GM18511 (cell line): ENCODE data around the gene MTNR1A.

Source experiments
- ATAC-seq: cut with Tn5 transposase; IDR thresholded peaks from one replicate; pipeline ENCODE4 v1.9.1; 2021; ENCODE audit warnings: mild to moderate bottlenecking, moderate library complexity; ENCODE audit not compliant: unreplicated experiment

MTNR1A gene

DNA sequence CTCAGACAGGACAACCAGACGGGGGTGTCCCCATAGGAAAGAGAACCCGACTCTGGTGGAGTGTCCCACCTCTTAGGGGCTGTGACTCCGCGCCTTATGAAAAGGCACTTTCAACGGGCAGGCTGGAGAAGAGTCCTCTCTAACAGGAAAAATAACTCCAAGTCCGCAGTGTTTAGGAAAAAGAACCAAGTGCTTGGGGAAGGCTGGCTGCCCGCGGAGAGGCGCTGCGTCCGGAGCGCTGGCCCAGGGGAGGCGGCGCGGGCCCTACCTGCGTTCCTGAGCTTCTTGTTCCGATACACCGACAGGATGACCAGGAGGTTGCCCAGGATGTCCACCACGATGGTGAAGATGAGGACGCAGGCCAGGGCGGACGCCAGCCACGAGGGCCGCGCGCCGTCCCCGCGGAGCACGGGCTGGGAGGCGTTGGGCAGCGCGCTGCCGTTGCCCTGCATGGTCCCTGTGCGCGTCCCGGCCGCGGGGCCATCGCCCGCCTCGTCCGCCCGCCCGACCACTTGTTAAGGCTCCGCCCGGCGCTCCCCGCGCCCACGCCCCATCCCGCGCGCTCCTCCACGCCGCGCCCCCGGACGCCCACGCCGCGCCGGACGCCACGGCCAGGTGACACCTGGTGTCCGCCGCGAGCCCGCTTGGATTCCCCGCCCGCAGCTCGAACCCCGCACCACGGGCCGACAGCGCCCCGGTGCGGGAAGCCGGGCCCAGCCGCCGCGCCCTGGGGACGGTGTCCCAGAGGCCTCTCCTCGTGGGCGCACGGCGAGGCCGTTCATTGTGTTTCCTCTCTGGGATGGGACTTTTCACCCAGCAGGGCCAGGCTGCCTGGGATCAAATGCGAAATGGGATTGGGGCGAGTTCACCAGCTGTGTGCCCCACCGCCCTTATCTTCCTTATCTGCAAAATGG, at the start of gene MTNR1A:
Gene MTNR1A (minus strand): TSS at position 654 of the 914 bp plus-strand sequence. CDS start 202 bp downstream, at position 452.
- no peak for ATAC-seq

- no peak for ATAC-seq
Measured at GRCh38 chr4:186604124-186604807, 48.9 kb upstream of the MTNR1A start.

DNA sequence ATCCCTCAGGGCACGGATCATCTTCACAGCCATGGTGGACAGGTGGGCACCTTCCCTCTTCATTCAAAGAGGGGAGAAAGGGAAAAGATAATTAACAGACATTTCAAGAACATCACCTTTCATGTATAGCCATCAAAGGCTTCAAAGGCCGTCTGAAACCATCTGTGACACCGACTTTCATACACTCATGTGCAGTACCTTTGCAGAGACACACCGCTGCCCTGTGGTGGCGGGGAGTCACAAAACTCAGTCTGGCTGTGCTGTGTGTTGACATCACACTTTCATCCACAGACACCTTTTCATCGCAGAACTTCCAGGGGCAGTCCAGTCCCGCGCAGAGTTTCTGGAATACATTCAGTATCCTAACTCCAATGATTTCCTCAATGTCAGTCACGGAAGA, 47.6 kb upstream of the MTNR1A start:
- no peak for ATAC-seq

DNA sequence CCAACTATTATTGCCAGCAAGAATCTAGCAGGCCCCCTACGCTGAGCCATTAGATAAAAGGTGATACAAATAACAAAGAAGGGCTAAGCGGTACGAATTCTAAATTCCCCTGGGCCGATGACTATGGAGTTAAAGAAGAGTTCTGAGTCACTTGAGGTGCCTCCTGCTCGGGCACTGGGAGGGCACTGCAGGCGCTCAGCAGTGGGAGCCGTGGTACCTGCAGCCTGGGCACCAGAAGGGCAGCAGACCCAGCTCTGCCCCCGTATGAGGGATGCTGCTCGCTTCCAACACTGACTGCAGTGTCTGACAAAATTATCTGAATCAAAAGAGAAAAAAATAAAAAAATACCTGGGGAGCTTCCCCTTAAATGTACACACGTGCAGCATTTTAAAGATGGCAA, 44.1 kb upstream of the MTNR1A start:
- ATAC-seq = no peak

DNA sequence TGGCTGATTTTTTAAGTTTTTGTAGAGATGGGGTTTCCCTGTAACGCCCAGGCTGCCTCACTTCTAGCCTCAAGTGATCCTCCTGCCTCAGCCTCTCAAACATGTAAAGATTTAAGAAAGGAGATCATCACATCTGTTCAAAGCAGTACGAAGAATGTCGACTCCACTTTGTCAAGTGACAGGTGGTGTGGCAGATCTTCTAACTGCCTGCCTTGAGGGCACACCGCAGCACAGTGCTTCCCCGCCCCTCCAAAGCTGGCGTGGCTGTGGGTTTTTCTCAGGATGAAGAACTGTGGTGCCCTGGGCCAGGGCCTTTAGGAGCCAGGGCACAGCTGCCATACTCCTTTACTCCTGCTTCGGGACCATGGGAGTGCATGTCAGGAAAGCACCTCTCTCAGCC, 43.3 kb upstream of the MTNR1A start:
- no peak for ATAC-seq

DNA sequence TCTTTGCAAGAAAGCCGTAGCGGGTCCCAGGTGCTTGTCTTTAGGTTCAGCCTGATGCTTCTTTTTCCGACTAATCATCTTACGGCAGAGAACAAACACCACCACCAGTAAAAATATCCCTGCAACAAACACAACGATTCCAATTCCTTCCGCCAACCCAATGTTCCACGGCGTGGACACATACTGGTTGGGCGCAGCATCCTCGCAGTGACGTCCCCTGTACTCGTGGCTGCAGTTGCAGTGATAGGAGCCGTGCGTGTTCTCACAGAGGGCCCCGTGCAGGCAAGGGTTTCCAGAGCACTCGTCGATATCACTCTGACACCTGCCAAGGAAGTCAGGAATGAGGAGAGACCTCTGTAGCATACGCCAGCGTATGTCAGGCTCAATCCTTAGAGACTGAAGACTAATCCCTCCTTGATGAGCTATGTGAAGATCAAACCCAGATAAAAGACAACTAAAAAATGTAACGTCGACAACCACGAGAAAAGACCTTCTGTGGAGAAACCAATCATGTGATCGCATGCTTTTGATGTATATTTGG, 41.6 kb upstream of the MTNR1A start:
- no peak for ATAC-seq

DNA sequence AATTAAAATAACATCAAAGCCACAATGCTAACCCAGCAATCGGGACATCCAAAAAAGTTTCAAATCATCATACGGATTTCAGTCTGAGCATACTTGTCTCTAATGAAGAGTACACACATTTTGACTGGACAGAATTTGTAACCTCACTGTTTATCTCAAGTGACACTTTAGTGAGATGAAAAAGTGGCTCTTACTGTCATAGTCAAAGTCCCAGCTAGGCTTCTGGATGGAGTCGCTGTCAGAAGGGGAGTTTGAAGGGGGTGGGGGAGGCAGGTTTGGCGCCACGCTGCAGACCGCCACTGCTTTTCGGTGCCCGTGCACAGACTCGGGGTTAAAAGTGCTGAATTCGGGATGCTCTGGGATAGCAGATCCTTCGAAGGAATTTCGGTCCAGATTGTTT, 41.0 kb upstream of the MTNR1A start:
- no peak for ATAC-seq

DNA sequence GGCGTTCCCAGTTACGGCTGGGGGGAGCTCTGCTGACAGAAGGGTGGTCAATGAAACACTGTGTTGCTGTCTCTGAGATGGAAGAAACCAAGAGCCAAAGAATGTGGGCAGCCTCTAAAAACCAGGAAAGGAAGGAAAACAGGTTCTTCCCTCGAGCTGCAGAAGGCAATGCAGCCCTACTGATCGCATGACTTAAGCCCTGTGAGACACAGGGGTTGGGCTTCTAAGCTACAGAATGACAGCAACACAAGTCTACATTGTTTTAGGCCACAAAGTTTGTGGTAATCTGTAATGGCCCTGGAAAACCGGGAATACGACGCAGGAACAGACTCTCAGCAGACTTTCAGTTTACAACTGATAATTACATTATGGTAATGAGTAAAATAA, 38.2 kb upstream of the MTNR1A start:
- ATAC-seq = no peak

- no peak for ATAC-seq
Measured at GRCh38 chr4:186592966-186593586, 37.7 kb upstream of the MTNR1A start.

DNA sequence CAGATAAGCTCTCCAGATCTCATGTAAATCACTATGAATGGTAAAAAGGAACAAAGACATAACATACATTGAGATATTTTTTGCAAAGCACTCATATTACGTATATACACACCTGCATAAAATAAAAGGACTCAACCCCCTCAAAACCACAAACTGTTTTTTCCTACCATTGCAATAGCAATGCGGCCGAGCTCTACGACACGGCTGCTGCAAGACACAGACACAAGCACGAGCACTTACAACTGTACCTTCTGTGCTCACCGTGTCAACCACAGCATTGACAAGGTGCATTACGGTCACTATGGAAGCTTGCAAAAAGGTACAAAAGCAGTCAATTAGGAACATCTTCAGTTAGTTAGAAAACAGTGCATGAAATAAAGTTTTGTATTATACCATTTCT, 37.1 kb upstream of the MTNR1A start:
- ATAC-seq = no peak

GRCh38 chr4:186591651-186592050, 36.3 kb upstream of the MTNR1A start:
- no peak for ATAC-seq

DNA sequence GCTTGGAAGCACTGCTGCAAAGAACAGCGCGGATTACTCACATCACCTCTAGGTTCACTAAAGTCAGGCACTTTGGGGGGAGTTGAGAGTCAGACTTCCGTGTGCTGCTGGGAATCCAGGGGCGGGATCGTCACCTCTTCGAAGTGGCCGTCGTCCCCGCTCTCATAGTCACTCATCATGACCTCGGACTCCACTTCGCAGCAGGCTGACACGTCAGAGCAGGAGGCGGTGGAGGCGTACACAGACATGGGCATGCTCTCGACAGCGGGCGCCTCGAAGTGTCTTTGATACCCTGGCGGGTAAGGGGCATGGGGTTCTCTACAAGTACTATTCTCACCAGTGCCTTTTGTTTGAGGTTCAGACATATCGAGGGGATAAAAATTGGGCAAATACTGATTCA, 33.1 kb upstream of the MTNR1A start:
- no peak for ATAC-seq

DNA sequence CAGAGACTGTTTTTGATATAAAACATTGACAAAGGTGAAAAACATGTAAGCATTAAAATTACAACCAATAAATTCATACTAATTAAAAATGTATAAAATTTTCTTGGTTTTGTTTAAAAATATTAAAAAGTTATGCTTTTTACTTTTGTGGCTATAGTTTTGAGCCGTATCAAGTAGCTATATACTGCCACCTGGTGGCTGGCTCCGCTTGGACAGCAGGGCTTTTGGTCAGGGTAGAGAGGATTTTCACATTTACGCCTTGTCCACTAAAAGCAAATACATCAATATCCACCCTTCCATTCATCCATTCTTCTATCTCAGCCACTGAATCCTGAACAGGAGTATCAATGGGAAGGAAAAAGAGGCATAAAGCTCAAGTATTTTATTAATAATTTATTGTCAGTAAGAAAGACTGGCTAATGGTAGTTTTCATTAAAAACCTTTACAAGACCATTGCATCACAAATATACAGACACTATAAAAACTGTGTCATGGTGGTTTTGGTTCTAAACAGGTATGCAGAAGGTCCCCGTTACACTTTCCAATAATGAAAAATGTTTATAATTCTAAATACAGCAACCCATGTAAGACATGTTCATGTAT, 32.1 kb upstream of the MTNR1A start:
- ATAC-seq = peak; percentile 80

DNA sequence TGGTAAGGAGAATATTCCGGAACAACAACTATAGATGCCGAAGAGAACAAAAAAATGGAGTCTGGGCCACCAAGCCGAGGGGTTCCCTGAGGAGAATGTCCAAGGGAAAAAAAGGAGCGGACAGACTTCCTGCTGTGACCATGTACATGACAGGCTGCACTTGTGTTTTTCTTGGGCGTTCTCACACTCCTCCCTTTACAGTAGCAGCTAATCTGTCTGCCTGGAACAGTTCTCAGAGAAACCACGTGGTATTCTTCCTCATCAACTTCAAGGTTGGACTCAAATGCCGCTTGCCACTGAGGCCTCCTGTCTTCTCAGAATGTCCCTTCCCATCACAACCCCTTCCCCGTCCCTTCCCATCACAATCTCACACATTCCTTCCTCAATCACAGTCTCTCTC, 30.8 kb upstream of the MTNR1A start:
- ATAC-seq = no peak

DNA sequence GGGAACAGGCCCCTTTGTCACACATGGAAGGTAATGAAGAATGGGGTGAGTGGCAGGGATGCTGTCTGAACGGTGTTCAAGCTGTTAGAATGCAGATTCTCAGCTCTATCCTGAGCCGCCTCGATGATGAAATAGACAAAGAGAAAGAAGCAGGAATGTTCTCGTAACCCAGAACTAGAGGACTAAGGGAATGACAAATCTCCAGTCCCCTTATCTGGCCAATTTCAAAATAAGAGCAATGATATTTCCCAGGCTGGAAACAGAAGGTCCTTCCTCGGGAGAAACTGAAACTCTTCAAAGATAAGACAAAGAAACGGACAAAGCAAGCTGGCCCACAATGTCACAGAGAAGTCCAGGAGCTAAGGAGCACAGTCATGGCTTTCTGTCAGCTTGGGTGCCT, 29.5 kb upstream of the MTNR1A start:
- no peak for ATAC-seq

DNA sequence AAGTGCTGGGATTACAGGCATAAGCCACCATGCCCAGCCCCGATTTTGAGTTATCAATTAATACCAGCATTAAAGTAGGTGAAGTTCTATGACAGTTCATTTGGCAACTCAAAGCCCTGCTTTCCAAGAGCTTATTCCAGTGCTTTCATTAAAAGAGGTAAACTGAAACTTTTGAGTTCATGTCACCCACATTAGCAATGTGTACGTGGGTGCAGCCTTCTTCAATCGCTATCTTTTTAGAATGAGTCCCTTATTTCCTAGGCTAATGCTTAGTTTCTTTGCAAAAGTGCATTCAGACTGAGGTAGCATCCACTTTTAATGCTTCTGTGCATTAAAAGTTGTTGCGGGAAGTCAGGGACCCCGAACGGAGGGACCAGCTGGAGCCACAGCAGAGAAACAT, 26.1 kb upstream of the MTNR1A start:
- no peak for ATAC-seq

- no peak for ATAC-seq
Measured at GRCh38 chr4:186580669-186581068, 25.3 kb upstream of the MTNR1A start.

DNA sequence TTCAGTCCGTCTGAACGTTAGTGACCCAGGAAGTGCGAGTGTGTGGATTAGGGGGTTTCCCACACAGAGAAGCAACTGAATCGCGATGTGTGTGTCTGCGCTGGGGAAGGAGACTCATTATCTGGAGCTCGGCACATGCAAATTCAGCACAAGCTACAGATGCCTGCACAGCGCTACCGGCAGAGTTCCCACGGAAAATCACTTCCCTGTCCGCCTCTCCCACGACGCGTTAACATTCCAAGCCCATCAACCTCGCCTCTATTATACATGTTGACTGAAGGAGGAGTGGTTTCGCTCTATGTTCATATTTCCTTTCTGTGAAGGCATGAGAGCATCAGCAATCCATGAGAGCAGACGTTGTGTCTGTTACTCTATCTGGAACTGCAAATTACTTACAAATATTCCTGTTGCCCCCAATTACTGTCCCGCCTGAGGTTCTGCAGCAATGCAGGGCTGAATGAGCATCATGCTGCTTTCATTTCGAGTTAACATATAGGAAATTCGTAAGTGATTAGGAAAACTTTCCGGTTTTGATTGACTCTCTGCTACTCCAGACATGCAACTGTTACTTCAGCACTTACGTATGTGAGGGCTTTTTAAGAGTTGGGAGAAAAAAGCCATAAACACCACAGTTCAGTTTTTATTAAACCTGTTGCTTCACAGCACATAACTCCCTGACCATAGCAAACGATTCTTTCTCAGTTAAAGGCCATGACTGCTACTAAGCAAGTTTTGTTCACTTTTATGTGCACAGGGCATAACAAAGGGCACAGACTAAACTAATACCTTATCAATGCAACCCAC, 15.0 kb upstream of the MTNR1A start:
- ATAC-seq = no peak

- no peak for ATAC-seq
Measured at GRCh38 chr4:186569533-186570192, 14.3 kb upstream of the MTNR1A start.

DNA sequence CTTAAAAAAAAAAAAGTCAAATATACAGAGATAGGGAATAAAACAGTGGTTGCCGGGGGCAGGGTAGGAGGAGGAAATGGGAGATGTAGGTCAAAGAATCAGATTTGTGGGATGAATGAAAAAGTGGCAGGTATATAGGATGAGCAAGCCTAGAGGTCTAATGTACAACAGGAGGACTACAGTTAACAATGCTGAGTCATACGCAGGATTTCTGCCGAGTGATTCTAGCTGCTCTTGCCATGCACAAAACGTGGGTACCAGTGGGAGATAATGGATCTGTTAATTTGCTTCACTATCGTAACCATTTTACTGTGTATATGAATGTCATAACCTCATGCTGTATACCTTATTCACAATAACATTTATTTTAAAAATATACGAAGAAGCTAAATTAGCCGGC, 10.7 kb upstream of the MTNR1A start:
- ATAC-seq = no peak
